HG03439 (cell line): ENCODE data around the gene AJAP1.

Experiments used
- ATAC-seq: cut with Tn5 transposase; IDR thresholded peaks from one replicate; pipeline ENCODE4 v1.9.1; 2021; ENCODE audit warnings: mild to moderate bottlenecking, moderate library complexity; ENCODE audit not compliant: unreplicated experiment

AJAP1 gene

DNA sequence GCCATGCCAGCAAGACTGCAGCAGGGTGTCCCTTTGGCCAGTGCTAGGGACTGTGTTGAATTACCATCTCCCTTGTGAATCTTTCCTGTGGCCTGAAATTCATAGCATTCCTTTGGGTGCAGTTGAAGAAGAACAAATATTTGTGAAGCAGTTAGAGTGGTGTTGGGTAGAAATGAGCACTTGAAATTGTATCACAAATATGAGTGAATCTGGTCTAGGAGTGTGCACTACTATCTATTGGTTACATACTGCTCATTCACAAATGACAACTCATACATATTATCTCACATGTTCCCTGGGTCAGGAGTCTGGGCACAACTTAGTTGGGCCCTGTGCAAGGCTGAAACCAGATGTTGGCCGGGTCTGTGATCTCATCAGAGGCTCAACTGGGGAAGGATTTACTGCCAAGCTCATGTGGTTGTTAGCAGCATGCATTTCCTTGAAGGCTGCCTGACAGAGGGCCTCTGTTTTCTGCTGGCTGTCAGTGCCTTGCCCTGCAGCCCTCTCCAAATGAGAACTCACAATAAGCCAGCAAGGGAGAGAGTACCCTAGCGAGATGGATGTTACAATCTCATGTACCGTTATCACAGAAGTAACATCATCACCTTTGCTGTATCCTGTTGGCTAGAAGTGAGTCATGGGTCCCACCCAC lies 23.8 kb downstream of the AJAP1 start:
- no peak for ATAC-seq

GRCh38 chr1:4681026-4681425 lies 26.6 kb downstream of the AJAP1 start:
- ATAC-seq: no peak

DNA sequence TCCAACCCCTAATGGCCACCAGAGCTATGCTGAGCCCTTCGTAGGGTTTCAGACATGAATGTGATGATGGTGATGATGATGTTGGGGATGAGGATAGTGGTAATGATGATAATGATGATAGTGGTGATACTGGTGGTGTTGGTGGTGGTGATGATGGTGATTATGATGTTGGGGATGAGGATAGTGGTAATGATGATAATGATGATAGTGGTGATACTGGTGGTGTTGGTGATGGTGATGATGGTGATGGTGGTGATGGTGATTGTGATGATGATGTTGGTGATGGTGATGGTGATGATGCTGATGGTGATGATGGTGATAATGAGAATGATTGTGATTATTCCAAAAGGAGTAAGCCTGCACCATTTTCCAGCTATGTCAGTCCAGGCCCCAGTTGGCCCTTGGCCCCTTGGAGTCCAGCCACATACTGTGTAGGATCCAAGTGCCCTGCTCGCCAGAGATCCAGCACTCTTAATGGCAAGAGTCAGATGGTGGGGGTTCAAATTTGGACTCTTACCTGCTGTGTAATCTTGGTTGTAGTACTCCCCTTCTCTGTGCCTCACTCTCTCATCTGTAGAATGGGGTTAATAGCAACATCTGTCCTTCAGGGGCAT lies 28.3 kb downstream of the AJAP1 start:
- ATAC-seq: no peak

GRCh38 chr1:4684136-4684535 lies 29.7 kb downstream of the AJAP1 start:
- ATAC-seq: no peak

DNA sequence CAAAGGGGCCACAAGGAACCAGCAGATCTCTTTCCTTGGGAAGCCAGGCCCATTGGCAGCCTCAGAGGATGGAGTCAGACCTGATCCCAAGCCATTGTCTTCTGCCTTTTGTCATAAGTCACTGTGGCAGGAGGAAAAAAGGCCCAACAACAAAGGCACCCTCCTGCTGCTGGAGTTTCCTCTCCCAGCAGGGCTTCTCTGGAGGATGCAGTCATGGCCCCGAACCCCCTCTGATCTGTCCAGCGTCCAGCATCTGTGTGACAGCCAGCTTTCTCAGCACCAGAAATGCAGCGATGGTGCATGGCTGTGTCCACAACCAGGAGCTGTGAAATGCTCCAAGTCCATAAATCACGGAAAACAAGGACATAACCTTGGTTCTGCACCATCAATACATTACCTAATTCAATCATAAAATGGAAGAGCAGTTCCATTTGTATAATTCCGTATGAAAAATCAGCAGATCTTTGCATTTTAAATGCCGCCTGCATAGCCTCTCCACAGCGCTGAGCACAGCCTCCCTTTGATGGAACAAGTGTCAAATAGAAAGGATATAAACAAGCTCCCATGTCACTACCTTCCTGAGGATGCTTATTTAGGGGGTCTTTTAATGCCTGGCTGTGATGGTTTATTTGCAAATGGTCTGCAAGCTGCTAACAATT lies 30.6 kb downstream of the AJAP1 start:
- ATAC-seq: no peak

DNA sequence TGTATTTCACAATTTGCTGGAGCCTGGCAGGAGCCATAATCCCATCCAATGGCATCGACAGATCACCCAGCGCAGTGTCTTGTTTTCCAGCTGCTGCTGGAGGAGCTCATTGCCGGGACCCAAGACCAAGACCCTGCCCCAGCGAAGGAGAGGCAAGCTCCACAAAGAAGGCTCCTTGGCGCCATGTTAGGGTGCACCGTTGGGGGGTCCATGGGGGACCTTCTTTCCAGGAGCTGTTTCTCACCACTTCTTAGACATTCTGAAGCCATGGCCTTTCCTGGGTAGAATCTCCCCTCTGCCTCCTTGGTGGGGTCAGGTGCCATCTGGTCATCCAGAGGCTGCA lies 31.1 kb downstream of the AJAP1 start:
- no peak for ATAC-seq

- no peak for ATAC-seq
Observed at GRCh38 chr1:4687943-4688342, 33.5 kb downstream of the AJAP1 start.

GRCh38 chr1:4689271-4689935 lies 35.0 kb downstream of the AJAP1 start:
- ATAC-seq: no peak

GRCh38 chr1:4689941-4690635 lies 35.7 kb downstream of the AJAP1 start:
- no peak for ATAC-seq

- no peak for ATAC-seq
Observed at GRCh38 chr1:4690951-4691675, 36.7 kb downstream of the AJAP1 start.

DNA sequence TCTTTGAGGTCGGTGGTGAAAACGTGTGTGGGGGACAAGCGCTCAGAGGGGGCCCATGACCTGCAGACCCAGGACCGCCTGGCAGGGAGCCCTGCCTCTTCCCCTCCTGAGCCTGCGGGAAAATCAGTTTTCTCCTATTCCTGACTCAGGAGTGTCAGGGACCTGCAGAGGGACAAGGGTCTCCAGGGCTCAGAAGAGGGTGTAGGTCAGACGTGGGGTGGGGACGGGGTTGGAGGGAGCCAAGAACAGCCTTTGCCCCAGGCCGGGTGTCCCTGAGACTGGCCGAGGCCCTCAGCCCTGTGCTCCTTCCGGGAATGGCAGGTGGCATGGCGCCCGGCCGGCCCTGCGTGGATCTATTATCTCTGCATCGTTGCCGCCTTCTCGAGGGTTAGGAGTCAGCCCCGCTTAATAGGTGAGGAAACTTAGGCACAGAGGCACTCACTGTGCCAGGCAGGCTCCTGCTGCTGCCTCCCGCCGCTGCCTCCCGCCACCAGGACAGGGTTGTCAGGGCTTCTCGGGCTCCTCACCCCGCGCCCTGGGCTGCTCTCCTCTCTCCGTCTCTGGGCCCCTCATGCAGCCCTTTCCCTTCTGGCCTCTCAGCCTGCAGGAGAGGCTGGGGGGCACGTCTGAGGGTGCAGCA lies 37.5 kb downstream of the AJAP1 start:
- ATAC-seq: no peak

- no peak for ATAC-seq
Observed at GRCh38 chr1:4692437-4692836, 38.0 kb downstream of the AJAP1 start.

- ATAC-seq: no peak
Observed at GRCh38 chr1:4693331-4693730, 38.9 kb downstream of the AJAP1 start.

DNA sequence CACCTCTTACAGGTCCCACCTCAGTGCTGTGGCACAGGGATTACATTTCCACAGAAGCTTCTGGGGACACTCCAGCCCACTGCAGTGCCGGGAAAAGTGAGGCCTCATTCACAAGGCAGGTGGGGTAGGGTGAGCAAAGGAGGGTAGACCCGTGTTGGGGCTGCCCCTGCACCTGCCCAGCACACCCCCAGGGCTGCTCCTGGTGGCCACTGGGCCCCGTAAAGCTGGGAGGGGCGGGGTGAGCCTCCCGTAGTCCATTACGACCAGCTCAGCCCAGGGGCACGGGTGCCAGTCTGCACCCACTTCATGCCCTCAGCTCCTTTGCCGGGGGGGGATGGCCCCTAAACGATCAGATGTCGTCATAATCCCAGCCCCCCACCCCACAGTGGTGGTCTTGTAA lies 39.5 kb downstream of the AJAP1 start:
- no peak for ATAC-seq

DNA sequence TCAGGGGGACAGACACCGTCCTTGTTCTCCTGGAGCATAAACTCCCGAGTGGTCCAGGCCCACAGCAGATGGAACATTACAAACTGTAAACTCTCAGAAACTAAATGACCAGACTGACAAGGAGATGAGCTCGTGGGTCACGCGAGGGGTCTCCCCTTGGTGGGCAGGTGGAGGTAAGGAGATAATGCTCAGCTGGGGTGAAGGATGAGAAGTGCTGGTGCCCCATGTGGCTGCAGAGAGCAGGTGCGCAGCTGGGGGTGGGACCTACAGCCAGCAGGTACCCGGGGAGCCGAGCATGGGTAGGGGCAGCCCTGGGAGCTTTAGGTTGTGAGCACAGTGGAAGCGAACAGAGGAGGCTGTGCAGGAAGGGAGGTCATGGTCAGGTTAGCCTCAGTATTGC lies 40.1 kb downstream of the AJAP1 start:
- ATAC-seq: no peak

DNA sequence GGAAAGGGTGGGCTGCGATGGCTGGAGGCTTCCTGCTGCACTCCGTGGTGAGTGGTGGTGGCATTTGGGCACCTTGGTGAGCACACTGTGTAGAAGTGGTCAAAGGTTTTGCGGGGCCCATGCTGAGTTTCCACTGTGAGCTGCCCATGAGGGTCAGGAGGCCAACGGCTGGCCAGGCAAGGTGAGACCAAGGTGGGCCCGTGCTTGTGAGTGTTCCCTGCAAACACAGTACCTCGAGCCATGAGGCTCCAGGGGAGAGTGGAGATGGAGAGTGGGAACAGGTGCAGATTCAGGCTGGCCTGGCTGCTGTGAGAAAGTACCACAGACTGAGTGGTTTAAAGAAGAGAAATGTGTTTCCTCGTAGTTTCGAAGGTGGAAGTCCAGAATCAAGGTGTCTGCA lies 40.8 kb downstream of the AJAP1 start:
- no peak for ATAC-seq

DNA sequence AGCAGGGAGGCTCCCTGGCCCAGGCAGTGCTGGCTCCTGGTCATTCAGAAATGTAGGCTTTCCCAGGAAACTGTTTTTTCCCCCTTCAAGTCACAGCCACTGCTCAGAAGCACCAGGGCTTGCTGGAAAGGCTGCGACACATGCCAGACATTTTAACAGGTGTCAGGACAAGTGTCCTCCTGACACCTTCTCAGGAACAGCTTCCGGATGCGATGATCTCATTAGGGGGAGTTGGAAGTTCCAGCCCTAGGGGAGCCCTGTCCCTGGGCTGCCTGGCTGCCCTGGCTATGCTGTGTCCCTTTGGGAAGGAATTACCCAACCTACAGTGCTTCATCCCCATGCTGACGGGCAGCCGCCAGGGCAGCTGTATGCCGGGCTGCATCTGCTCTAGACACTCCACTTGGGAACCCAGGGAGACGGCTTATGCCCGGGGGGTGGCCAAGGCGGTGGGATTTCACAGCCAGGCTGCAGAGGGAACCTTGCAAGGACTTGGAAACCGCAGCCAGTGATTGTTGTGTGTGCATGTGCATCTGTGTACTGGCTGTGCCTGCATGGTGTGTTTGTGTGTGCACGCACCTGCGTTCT lies 41.8 kb downstream of the AJAP1 start:
- no peak for ATAC-seq

DNA sequence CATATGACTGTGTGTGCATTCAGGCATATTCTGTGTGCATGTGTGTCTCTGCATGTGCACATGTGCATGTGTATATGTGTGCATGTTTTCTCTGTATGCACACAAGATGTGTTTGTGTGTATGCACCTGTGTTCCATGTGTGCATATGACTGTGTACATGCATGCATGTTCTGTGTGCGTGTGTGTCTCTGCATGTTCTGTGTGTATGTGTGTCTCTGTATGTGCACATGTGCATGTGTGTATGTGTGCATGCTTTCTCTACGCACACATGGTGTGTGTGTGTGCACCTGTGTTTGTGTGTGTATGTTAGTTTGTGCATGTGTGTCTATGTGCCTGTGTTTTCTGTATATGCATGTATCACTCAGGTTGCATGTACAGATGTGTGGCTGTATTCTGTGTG lies 42.3 kb downstream of the AJAP1 start:
- ATAC-seq: no peak

GRCh38 chr1:4697801-4698200 lies 43.4 kb downstream of the AJAP1 start:
- ATAC-seq: no peak

GRCh38 chr1:4698911-4699310 lies 44.5 kb downstream of the AJAP1 start:
- ATAC-seq: no peak
